Measurements from ENCODE around the gene SH2D3A. TPM values are rescaled to one million over a fixed set of nuclear protein-coding genes. Genes with fewer than 3 reads are reported as not detected.

SH2D3A gene
- total RNA-seq, 1 donor from 2014 or later, result 26.0 TPM

DNA sequence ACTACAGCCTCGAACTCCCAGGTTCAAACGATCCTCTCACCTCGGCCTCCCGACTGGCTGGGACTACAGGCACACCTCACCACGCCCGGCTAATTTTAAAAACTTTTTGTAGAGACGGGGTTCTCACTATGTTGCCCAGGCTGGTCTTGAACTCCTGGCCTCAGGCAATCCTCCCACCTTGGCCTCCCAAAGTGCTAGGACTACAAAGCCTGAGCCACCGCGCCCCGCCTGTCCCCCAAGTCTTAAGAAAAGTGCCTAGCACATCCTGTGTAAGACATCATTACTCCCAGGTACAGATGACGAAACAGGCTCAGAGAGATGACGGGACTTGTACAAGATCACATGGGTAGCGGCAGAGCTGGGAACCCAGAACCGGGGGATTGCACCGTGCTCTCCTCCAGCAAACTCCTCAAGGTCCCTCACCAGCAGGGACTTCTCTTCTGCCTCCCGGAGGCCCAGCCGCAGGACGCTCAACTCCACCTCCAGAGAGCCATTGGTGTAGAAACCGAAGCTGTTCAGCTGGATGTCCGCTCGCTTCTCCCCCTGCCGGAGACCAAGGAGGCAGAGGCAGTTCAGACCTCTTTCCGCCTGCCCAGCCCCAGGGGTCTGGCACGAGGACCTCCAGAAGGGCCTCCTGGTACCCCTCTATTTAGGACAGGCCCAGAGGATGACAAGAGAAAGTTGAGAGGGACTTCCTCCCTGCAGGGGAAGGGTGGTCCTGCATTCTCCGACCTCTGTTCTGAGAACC, 30.9 kb downstream of the SH2D3A start:
- TF ChIP-seq, protein P1, sequence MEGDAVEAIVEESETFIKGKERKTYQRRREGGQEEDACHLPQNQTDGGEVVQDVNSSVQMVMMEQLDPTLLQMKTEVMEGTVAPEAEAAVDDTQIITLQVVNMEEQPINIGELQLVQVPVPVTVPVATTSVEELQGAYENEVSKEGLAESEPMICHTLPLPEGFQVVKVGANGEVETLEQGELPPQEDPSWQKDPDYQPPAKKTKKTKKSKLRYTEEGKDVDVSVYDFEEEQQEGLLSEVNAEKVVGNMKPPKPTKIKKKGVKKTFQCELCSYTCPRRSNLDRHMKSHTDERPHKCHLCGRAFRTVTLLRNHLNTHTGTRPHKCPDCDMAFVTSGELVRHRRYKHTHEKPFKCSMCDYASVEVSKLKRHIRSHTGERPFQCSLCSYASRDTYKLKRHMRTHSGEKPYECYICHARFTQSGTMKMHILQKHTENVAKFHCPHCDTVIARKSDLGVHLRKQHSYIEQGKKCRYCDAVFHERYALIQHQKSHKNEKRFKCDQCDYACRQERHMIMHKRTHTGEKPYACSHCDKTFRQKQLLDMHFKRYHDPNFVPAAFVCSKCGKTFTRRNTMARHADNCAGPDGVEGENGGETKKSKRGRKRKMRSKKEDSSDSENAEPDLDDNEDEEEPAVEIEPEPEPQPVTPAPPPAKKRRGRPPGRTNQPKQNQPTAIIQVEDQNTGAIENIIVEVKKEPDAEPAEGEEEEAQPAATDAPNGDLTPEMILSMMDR (IDR thresholded peaks at IDR 0.05), result peak; percentile 64
- ATAC-seq (peak; percentile 36), DNase-seq (peak; percentile 88)
- peak overlapping the region; percentile 93 for H3K4me3 ChIP-seq
- peak overlapping the region; percentile 96 for H3K27ac ChIP-seq
- no peaks in the 10 kb centered on the region for H3K9me3 ChIP-seq
- H3K36me3 ChIP-seq, result peaks cover 12% of the 10 kb centered on the region
- no peaks in the 10 kb centered on the region for H3K27me3 ChIP-seq
- peaks cover 25% of the 10 kb centered on the region for H3K4me1 ChIP-seq
- intact Hi-C loops (cut with DNase I), result no loop called here

DNA sequence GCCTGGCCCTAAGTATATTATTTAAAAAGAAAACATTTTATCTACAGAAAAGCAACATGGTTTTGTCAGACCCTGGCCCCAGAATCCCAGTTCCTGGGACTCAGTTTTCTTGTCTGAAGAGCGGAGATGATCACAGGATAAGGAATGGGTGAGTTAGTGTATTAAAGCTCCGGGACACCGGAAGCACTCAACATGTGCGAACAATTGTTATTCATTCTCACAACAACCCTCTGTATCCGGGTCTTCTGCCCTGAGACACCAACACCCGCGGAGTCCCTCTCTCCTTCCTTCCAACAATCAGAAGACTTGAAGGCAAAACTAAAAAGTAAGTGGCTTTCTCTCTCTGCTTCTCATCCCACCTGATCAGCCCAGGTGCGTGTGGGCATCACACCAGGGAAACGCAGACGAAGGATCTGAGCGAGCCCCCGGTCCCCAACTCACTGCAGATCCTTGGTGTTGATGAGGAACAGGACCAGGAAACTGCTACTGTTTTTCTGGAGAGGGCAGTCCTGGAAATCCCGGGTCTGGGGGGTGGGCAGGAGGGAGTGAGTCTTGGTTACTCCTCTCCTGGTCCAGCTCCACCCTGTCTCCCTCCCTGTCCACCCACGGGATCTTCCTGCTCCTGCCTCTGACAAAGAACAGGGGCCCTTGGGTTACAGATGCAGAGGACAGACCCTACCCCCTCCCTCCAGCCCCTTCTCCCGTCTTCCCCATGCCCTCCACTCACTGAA, 31.9 kb downstream of the SH2D3A start:
- no peak overlapping the region for H3K27ac ChIP-seq
- H3K27me3 ChIP-seq, result no peaks in the 10 kb centered on the region
- intact Hi-C loops (cut with DNase I), result no loop called here
- no peak for ATAC-seq
- peaks cover 25% of the 10 kb centered on the region for H3K4me1 ChIP-seq
- TF ChIP-seq, protein P1 (IDR thresholded peaks at IDR 0.05), result no peak
- no peak overlapping the region for H3K4me3 ChIP-seq
- peaks cover 12% of the 10 kb centered on the region for H3K36me3 ChIP-seq
- DNase-seq, result no peak
- H3K9me3 ChIP-seq, result no peaks in the 10 kb centered on the region

DNA sequence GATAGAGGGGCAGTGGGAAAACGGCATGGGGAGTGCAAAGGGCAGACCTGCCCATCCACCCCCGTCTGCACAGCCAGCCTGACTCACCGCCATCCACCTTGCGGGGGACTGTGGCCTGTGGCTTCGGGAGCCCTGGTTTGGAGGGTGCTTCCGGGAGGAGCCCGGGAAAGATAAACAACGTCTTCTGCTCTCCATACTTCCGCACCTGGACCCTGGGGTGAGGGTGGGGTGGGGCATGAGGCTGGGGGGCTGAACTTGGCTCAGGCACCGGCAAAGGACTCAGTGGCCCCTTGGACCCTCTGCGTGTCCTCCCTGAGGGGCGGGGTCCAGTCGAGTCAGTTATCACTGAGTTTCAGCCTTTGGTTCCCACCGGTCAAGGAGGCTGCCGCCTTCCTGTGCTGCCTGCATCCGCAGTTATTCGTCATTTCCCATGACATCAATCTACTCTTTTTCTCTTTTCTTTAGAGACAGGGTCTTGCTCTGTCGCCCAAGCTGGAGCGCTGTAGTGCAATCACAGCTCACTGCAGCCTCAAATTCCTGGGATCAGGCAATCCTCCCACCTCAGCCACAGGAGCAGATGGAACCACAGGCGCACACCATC, 33.0 kb downstream of the SH2D3A start:
- Histone ChIP-seq H3K4me3 (no peak overlapping the region), H3K4me1 (peaks cover 24% of the 10 kb centered on the region), H3K9me3 (no peaks in the 10 kb centered on the region), H3K27me3 (no peaks in the 10 kb centered on the region), H3K36me3 (peaks cover 12% of the 10 kb centered on the region), H3K27ac (no peak overlapping the region)
- intact Hi-C loops (cut with DNase I), result no loop called here
- ATAC-seq, result no peak
- TF ChIP-seq, protein P1 (IDR thresholded peaks at IDR 0.05), result no peak
- no peak for DNase-seq

DNA sequence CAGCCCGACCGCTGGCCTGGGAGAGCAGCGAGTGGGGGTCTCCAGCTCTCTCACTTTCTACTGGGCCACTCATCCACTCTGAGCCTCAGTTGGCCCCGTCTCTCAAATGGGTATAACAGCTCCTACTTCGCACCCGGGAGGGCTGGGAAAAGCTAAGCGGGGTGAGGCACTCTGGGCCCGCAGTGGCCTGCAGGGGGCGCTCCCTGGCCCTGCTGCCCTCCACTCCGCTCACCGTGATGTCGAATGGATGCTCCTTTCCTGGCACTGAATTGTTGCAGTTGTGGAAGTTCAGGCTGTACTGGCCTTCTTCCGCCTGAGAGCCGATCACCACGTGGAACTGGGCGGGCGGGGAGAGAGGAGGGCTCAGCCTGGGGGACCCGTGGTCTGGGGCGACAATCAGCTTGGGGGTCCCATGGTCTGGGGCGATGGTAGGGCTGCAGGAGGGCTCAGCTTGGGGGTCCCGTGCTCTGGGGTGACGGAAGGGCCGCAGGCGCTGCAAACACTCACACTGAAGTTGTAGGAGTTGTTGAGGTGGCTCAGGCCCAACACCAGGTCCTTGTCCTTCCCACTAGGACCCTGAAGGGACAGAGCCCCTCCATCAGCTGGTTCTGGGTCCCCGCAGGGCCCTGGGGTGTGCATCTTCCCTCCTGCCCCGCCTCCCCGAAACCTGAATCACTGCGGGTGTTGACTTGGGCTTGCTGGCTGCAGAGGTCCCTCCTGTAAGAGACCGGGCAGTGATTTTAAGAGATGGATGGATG, 33.7 kb downstream of the SH2D3A start:
- ATAC-seq, result no peak
- no peak for DNase-seq
- Histone ChIP-seq H3K27ac (no peak overlapping the region), H3K4me1 (peaks cover 21% of the 10 kb centered on the region), H3K9me3 (no peaks in the 10 kb centered on the region), H3K27me3 (no peaks in the 10 kb centered on the region), H3K36me3 (peaks cover 12% of the 10 kb centered on the region), H3K4me3 (no peak overlapping the region)
- TF ChIP-seq, protein P1 (IDR thresholded peaks at IDR 0.05), result peak; percentile 33
- intact Hi-C loops (cut with DNase I), result no loop called here

DNA sequence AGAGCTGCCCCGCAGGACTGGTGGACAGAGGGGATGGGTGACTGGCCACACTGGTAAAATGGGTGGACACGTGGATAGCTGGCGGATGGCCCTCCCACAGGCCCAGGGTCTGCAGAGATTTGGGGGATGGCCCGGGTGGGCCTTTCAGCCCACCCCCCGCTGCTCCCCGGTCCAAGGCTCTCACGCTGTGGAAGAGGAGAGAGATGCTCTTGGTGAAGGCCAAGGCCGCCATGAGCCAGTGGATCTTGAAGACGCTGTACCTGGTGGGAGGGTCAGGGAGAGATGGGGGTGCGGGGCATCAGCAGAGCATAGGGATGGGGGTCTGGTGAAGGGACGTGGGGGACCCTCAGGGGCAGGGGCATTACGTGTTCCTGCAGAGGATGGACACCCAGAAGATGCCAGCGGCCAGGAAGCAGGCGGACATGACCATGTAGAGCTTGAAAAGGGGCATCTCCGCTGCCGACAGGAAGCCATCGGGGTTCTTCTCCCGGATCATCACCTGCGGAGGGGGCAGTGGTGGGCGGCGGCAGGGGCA, 34.4 kb downstream of the SH2D3A start:
- intact Hi-C loops (cut with DNase I), result no loop called here

More for the DNA sequence above, 34.4 kb downstream of the SH2D3A start:
- no peak for DNase-seq
- Histone ChIP-seq H3K4me1 (peaks cover 21% of the 10 kb centered on the region), H3K36me3 (peaks cover 12% of the 10 kb centered on the region), H3K4me3 (no peak overlapping the region), H3K27ac (no peak overlapping the region), H3K9me3 (no peaks in the 10 kb centered on the region), H3K27me3 (no peaks in the 10 kb centered on the region)
- ATAC-seq, result no peak
- TF ChIP-seq, protein P1 (IDR thresholded peaks at IDR 0.05), result no peak

All from upper lobe of right lung (tissue), 1 donor.